GM19328 (cell line): ENCODE measurements around the gene TPPP3.

Source experiments
- ATAC-seq: cut with Tn5 transposase; IDR thresholded peaks from one replicate; pipeline ENCODE4 v1.9.1; 2021; ENCODE audit warnings: mild to moderate bottlenecking, moderate library complexity; ENCODE audit not compliant: unreplicated experiment

TPPP3 gene

GRCh38 chr16:67406111-67406971 is 13.0 kb upstream of the TPPP3 start:
- ATAC-seq: no peak

DNA sequence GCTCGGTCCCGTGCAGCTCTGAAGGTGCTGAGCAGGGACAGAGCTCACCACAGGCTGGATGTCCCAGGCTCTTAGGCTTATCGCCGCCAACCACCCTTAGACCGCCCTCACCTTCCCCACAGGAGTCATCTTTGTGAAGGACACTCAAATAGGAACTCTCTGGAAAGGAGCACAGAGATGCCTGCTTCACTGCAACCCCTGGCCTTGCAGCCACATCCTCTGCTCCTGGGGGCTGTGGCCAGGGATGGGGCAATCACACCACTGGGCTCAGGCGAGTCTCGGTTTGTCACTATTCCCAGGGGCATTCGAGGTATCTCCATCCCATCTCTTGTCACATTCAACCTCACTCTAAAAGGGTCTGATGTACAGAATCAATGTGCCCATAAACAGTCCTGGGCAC is 12.0 kb upstream of the TPPP3 start:
- no peak for ATAC-seq

GRCh38 chr16:67404740-67405226 is 11.5 kb upstream of the TPPP3 start:
- no peak for ATAC-seq

GRCh38 chr16:67403976-67404555 is 10.8 kb upstream of the TPPP3 start:
- ATAC-seq: no peak

DNA sequence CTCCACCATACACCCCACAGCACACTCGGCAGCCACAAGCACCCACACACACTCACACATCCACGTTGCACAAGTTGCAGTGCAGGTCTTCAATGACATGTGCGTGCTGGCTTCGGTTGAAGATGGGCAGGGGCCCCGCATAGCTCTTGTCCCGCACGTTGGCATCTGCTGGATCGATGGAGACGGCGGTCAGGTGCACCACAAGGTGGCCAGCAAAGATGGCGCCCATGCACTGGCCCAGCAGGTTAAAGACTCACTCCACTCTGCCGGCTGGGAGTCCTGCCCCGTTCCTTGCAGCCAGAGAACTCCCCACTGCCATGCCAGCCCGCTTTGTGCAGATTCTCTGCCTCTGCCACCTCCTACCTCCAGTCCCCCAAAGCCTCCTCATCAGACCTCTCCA is 7.6 kb upstream of the TPPP3 start:
- ATAC-seq: no peak

GRCh38 chr16:67399749-67400704 is 6.7 kb upstream of the TPPP3 start:
- no peak for ATAC-seq

- ATAC-seq: no peak
These were observed 6.0 kb upstream of the TPPP3 start for GRCh38 chr16:67399218-67399733.

DNA sequence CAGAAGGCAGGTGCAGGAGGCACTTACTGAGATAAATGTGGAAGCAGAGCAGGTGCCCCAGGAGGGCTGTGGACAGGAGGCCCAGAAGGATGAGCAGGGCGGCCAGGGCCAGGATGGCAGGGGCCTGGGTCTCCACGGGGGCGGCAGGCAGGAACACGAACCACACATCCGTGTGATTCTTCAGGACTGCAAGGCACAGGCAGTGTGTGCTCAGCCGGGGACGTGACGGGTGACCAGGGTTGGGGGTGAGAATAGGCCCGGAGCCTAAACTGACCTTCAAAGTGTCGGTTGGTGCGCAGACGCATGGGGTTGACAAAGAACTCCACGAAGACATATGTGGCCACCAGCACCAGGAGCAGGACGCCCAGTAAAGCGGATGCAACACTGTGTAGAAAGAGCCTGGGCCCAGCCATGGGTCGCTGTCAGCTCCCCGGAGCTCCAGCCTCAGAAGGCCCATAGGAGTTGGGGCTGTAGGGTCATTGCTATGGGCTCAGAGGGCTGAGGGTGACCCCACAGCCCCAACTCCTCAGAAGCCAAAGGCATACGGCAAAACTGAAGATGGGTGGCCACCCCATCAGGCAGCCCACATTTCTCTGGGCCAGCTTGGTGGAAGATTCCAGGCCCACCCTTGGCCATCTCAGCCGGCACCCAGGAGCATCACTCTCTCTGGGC is 5.4 kb upstream of the TPPP3 start:
- ATAC-seq: no peak

- ATAC-seq: no peak
These were observed 4.7 kb upstream of the TPPP3 start for GRCh38 chr16:67397812-67398545.

GRCh38 chr16:67397036-67397801 is 3.9 kb upstream of the TPPP3 start:
- no peak for ATAC-seq

DNA sequence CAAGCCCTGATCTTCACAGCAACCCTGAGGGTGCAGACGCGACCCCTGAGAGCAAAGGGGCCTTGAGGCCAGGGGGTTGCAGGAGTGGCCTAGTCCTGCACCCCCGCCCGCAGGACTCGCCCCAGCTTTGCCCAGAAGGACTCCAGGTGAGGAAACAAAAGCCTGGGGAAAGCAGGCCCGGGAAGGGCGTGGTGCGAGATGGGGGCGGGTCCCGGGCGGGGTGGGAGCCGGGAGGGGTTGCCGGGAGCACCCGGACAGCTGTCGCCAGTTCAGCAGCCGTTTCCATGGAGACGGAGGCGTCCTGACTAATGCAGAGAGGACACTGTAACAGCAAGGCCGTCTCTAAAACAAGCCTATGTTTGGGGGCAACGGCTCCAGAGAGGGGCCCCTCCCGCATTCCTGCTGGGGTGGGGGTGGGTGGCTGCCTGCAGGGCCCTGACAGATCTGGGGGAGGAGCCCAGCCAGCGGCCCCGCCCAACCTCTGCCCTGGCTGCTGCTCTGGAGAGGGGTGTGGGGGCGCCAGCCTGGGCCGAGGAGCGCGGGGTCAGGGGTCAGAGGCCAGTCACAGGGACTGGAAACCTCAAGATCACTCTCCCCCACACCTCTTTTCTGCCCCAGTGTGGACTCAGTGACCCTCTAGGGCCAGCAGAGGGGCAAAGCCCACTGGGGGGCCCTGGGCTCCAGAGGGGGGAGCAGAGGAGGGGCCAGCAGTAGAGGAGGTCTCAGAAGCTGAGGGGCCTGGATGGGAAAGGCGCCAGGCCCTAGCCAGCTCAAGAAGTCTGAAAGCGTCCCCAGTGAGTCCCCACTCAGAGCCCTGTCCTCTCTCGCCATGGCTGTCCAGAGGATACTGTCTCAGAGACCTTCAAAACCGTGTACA is 3.1 kb upstream of the TPPP3 start:
- ATAC-seq: no peak

GRCh38 chr16:67395458-67396158 is 2.3 kb upstream of the TPPP3 start:
- no peak for ATAC-seq

- no peak for ATAC-seq
These were observed 1.8 kb upstream of the TPPP3 start for GRCh38 chr16:67395105-67395457.

GRCh38 chr16:67394155-67395104 is 1.1 kb upstream of the TPPP3 start:
- no peak for ATAC-seq

GRCh38 chr16:67393788-67394154 is 473 bp upstream of the TPPP3 start:
- ATAC-seq: no peak

DNA sequence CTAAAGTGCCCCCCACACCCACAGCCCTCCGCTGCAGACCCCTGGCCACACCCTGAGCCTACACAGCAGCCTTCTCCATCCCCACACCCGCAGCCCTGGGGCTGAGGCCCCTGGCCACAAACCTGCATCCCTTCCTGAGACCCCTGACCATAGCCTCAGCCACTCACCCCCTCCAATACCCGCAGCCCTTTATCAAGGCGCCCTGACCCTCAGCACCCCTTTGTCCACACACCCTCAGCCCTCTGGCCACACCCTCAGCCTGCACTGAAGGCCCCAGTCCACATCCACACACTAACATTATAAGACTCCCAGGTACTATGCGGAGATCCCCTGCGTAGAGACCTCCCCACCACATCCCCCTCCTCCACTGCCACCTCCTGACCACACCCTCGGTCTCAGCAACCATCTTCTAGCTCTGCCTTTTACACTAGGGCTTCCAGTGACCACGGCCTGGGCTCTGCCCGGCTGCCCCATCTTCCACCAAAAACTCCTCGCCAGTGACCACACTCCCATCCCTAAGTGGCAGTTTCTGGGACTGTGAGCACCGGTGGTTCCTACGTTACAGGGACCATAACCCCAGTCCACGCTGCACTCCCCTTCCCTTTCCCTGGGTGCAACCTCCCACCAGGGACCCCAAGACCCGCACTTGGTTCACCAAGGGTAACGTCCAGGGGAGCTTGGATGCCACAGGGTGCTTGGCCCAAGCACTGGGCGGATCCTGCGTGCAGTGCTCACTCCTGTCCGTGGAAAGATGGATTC is 818 bp downstream of the TPPP3 start:
- no peak for ATAC-seq
